ENCODE data around the gene ZNF385B.

ZNF385B gene

GRCh38 chr2:179861416-179862067, at the start of gene ZNF385B:
ZNF385B (minus strand) TSS chr2:179861612.
- peak within 1 kb of the TSS; percentile 41 for H3K27ac ChIP-seq (ENCODE audit: low read depth, low read length, poor library complexity, severe bottlenecking)
- no peak within 1 kb of the TSS for H2AFZ ChIP-seq (ENCODE audit: low read length)
- H3K36me3 ChIP-seq (ENCODE audit: insufficient read depth, low read length), result no peaks in the 10 kb centered on the region
- no peaks in the 10 kb centered on the region for H3K79me2 ChIP-seq (ENCODE audit: insufficient read depth, low read length)
- H3K9ac ChIP-seq (ENCODE audit: low read length), result peak within 1 kb of the TSS; percentile 61
- peaks cover 25% of the 10 kb centered on the region for H3K4me1 ChIP-seq (ENCODE audit: insufficient read depth, low read length, severe bottlenecking)
- TF ChIP-seq EZH2 (IDR thresholded peaks at IDR 0.05; ENCODE audit: borderline replicate concordance, low read length), result no peak
- no peaks in the 10 kb centered on the region for H3K27me3 ChIP-seq (ENCODE audit: insufficient read depth, low read length)
- peak within 1 kb of the TSS; percentile 54 for H3K4me2 ChIP-seq (ENCODE audit: low read length)
- no peaks in the 10 kb centered on the region for H3K9me2 ChIP-seq (ENCODE audit: low read depth, low read length)
- peak within 1 kb of the TSS; percentile 57 for H3K4me3 ChIP-seq (ENCODE audit: low read depth, low read length, poor library complexity, severe bottlenecking)
- no peaks in the 10 kb centered on the region for H3F3A ChIP-seq (ENCODE audit: insufficient read depth, low read length)
- no peaks in the 10 kb centered on the region for H3K9me3 ChIP-seq (ENCODE audit: low read length)
- H4K20me1 ChIP-seq (ENCODE audit: insufficient read depth, low read length), result no peaks in the 10 kb centered on the region

DNA sequence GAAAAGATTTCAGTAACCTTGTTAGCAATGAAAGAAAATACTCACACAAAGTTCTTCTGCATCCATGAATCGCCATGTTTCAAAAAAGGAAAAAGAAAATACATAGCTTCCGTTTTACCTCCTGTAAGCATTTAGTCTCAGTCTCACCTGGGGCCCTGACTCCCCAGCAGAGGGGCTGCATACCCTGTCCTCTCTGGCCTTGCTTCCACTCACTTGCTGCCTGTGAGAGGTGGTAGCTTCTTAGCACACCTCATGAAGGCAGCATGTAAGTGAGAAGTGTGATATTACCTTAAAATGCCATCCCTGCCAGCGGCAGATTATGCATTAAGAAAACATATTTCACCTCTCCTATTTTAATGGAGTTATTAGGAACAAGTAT, 49.3 kb upstream of the ZNF385B start:
- no peaks in the 10 kb centered on the region for H3K79me2 ChIP-seq (ENCODE audit: insufficient read depth, low read length)
- no peaks in the 10 kb centered on the region for H3K4me1 ChIP-seq (ENCODE audit: insufficient read depth, low read length, severe bottlenecking)
- H3K27ac ChIP-seq (ENCODE audit: low read depth, low read length, poor library complexity, severe bottlenecking), result no peak overlapping the region
- H3K4me2 ChIP-seq (ENCODE audit: low read length), result no peak overlapping the region
- no peaks in the 10 kb centered on the region for H3K27me3 ChIP-seq (ENCODE audit: insufficient read depth, low read length)
- H3K9me3 ChIP-seq (ENCODE audit: low read length), result no peaks in the 10 kb centered on the region
- H2AFZ ChIP-seq (ENCODE audit: low read length), result no peak overlapping the region
- no peak for TF ChIP-seq EZH2 (IDR thresholded peaks at IDR 0.05; ENCODE audit: borderline replicate concordance, low read length)
- TF ChIP-seq, protein P1, sequence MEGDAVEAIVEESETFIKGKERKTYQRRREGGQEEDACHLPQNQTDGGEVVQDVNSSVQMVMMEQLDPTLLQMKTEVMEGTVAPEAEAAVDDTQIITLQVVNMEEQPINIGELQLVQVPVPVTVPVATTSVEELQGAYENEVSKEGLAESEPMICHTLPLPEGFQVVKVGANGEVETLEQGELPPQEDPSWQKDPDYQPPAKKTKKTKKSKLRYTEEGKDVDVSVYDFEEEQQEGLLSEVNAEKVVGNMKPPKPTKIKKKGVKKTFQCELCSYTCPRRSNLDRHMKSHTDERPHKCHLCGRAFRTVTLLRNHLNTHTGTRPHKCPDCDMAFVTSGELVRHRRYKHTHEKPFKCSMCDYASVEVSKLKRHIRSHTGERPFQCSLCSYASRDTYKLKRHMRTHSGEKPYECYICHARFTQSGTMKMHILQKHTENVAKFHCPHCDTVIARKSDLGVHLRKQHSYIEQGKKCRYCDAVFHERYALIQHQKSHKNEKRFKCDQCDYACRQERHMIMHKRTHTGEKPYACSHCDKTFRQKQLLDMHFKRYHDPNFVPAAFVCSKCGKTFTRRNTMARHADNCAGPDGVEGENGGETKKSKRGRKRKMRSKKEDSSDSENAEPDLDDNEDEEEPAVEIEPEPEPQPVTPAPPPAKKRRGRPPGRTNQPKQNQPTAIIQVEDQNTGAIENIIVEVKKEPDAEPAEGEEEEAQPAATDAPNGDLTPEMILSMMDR (IDR thresholded peaks at IDR 0.05; ENCODE audit: low read length), result no peak
- no peak overlapping the region for H3K4me3 ChIP-seq (ENCODE audit: low read depth, low read length, poor library complexity, severe bottlenecking)
- H3K9me2 ChIP-seq (ENCODE audit: low read depth, low read length), result no peaks in the 10 kb centered on the region
- H3K9ac ChIP-seq (ENCODE audit: low read length), result no peak overlapping the region
- H3F3A ChIP-seq (ENCODE audit: insufficient read depth, low read length), result no peaks in the 10 kb centered on the region
- H4K20me1 ChIP-seq (ENCODE audit: insufficient read depth, low read length), result no peaks in the 10 kb centered on the region
- H3K36me3 ChIP-seq (ENCODE audit: insufficient read depth, low read length), result no peaks in the 10 kb centered on the region

DNA sequence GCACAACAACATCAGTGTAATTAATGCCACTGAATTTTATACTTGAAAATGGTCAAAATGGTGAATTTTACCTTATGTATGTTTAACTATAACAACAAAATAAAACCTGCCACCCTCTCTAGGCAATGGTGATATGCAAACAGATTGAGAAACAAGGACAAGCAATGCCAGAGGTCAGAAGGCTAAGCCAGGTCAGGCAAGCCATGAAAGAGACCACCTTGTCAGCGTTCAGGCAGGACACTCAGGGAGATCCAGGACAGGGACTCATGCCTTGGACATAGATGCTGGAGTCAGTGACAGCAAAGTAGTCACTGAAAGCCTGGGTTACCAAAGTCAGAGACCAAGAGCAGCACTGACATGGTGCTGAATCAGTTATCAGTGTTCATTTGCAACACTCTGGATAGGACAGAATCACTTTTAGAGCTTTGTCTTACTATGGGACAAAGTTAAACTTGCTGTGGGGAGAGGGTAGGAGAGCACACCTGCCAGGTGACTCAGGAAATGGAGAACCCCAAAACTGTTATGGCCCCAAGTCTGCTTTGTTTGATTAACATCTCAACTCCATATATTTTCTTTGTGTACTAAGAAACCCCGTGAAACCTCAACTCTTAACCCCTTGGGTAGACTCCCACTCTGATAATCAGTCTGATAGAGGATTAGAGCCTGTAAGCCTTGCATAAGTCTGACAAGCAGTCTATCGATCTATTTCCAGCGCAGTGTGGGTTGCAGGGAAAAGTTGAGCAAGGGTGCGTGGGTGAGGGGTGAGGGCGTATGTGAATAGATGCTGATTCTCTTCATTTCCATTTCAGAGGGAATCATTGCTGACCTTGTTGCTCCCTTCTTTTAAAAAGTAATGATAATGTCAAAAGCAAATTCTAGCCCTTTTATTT, 48.7 kb upstream of the ZNF385B start:
- TF ChIP-seq, protein P1 (IDR thresholded peaks at IDR 0.05; ENCODE audit: low read length), result no peak
- Histone ChIP-seq H3K4me2 (ENCODE audit: low read length) (no peak overlapping the region), H3K36me3 (ENCODE audit: insufficient read depth, low read length) (no peaks in the 10 kb centered on the region), H2AFZ (ENCODE audit: low read length) (no peak overlapping the region), H3K27ac (ENCODE audit: low read depth, low read length, poor library complexity, severe bottlenecking) (no peak overlapping the region), H3K4me1 (ENCODE audit: insufficient read depth, low read length, severe bottlenecking) (no peaks in the 10 kb centered on the region), H3K4me3 (ENCODE audit: low read depth, low read length, poor library complexity, severe bottlenecking) (no peak overlapping the region), H3K27me3 (ENCODE audit: insufficient read depth, low read length) (no peaks in the 10 kb centered on the region), H3K9ac (ENCODE audit: low read length) (no peak overlapping the region), H4K20me1 (ENCODE audit: insufficient read depth, low read length) (no peaks in the 10 kb centered on the region), H3K79me2 (ENCODE audit: insufficient read depth, low read length) (no peaks in the 10 kb centered on the region), H3F3A (ENCODE audit: insufficient read depth, low read length) (no peaks in the 10 kb centered on the region), H3K9me2 (ENCODE audit: low read depth, low read length) (no peaks in the 10 kb centered on the region), H3K9me3 (ENCODE audit: low read length) (no peaks in the 10 kb centered on the region)

All from OCI-LY1 (cell line).